ENCODE data around the gene BEST3. TPM values are rescaled to one million over a fixed set of nuclear protein-coding genes. Genes with fewer than 3 reads are reported as not detected.
"Not testable (repeated sequence)": the region's sequence is repeated elsewhere in the genome, so short reads cannot be mapped to it uniquely, and the experiment has no call there.

Gene BEST3
- total RNA-seq, 1 experiment from 2014 or later, result not detected

DNA sequence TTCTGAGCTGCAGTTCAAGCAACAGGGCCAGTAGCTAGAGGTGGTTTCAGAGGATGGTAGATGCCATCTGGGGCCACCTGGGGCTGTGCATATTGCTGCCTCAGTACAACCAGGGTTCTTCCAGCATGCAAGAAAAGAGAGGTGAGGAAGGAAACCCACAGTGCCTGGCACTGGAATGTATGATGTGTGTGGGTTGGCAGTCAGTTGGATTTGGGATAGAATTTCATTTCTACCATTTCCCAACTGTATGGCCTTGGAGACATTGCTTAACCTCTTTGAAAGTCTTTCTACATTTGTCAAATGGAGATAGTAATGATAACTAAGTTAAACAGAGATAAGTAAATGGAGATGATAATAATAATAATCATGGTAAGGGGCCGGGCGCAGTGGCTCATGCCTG is 78.2 kb downstream of the BEST3 start:
- Histone ChIP-seq H3K9me3 (replicated peaks) (no peaks in the 10 kb centered on the region), H3K4me1 (replicated peaks) (no peaks in the 10 kb centered on the region), H3K27ac (no peak overlapping the region), H3K27me3 (replicated peaks) (no peaks in the 10 kb centered on the region), H3K4me3 (no peak overlapping the region), H3K36me3 (no peaks in the 10 kb centered on the region)
- DNase-seq (ENCODE audit: low read depth in 1 of 2, low spot score in 2 of 2), result no peak

DNA sequence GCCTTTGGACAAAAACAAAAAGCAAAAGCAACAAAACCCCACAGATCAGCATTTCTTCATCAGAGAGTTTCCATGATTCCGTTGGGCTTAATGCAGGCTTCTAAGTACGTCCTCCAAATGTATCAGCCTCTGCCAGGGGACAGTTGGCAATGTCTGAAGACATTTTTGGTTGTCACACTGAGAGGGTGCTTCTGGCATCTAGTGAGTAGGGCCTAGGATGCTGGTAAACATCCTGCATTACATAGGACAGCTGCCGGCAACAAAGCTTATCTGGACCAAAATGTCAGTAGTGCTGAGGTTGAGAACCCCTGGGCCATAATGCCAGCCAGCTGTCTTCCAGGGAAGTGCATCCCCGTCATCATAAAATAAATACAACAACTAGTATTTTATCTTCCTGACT is 79.0 kb downstream of the BEST3 start:
- no peak for DNase-seq (ENCODE audit: low read depth in 1 of 2, low spot score in 2 of 2)
- H3K27me3 ChIP-seq (replicated peaks), result no peaks in the 10 kb centered on the region
- no peaks in the 10 kb centered on the region for H3K9me3 ChIP-seq (replicated peaks)
- no peak overlapping the region for H3K27ac ChIP-seq
- H3K4me1 ChIP-seq (replicated peaks), result no peaks in the 10 kb centered on the region
- H3K36me3 ChIP-seq, result no peaks in the 10 kb centered on the region
- no peak overlapping the region for H3K4me3 ChIP-seq

DNA sequence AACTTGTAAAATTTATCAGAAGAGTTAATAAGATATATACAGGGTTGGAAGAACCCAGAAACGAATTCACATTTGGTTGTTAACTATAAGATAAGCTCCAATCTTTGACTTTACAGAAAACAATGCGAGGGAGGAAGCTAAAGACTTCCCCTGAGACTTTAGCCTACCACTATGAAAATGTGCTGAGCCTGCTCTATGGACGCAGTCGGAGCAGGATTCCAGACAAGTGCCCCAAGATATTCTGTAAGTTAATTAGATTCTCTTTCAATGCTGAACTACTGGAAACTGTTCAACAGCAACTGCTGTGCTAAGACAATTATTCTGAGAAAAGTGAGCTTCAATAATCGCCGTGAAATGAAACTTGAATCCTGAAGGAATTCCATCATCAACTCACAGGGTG is 80.1 kb downstream of the BEST3 start:
- no peaks in the 10 kb centered on the region for H3K27me3 ChIP-seq (replicated peaks)
- H3K4me3 ChIP-seq, result no peak overlapping the region
- H3K36me3 ChIP-seq, result no peaks in the 10 kb centered on the region
- no peaks in the 10 kb centered on the region for H3K4me1 ChIP-seq (replicated peaks)
- DNase-seq (ENCODE audit: low read depth in 1 of 2, low spot score in 2 of 2), result no peak
- no peak overlapping the region for H3K27ac ChIP-seq
- no peaks in the 10 kb centered on the region for H3K9me3 ChIP-seq (replicated peaks)

- Histone ChIP-seq H3K27ac (no peak overlapping the region), H3K9me3 (replicated peaks) (no peaks in the 10 kb centered on the region), H3K36me3 (no peaks in the 10 kb centered on the region), H3K4me1 (replicated peaks) (no peaks in the 10 kb centered on the region), H3K4me3 (no peak overlapping the region), H3K27me3 (replicated peaks) (no peaks in the 10 kb centered on the region; the same call in 1 of the 2 replicates)
- DNase-seq (ENCODE audit: low read depth in 1 of 2, low spot score in 2 of 2), result no peak
Measured at GRCh38 chr12:69616025-69616424, 83.1 kb downstream of the BEST3 start.

- Histone ChIP-seq H3K27me3 (replicated peaks) (peaks cover 6% of the 10 kb centered on the region), H3K27ac (no peak overlapping the region), H3K9me3 (replicated peaks) (no peaks in the 10 kb centered on the region), H3K36me3 (no peaks in the 10 kb centered on the region), H3K4me3 (no peak overlapping the region), H3K4me1 (replicated peaks) (0 out of 2 replicates have a peak, but pooled peaks cover 4% of the 10 kb centered on the region)
- DNase-seq (ENCODE audit: low read depth in 1 of 2, low spot score in 2 of 2), result no peak
Measured at GRCh38 chr12:69613351-69613750, 85.8 kb downstream of the BEST3 start.

DNA sequence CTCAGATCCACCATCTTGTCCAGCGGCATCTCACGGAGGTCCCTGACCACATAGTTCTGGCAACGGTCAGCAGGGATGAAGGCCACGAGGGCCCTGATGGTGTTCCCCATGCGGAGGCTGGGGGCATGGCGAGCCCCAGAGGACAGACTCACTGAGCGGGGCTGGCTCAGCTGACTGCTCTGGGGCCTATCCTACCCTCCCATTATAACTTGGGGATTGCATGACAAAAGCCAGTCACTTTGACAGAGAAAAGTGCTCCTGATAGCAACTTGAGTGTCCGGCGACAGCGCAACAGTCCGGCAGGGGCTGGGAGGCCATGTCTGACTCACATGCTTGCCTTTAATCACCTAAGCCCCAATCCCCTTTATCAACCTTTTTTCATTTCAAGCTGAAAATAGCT is 88.4 kb downstream of the BEST3 start, which contains the start of gene LRRC10:
LRRC10 (minus strand) TSS at position 179 of the 400 bp plus-strand sequence; CDS start at position 110, 69 bp downstream.
- H3K4me3 ChIP-seq, result no peak within 1 kb of the TSS

GRCh38 chr12:69610126-69610525 is 89.0 kb downstream of the BEST3 start:
- Histone ChIP-seq H3K4me3 (no peak overlapping the region), H3K27ac (no peak overlapping the region)
- DNase-seq (ENCODE audit: low read depth in 1 of 2, low spot score in 2 of 2), result no peak

More for the DNA sequence above, 88.4 kb downstream of the BEST3 start, which contains the start of gene LRRC10:
- Histone ChIP-seq H3K9me3 (replicated peaks) (no peaks in the 10 kb centered on the region), H3K27me3 (replicated peaks) (peaks cover 6% of the 10 kb centered on the region), H3K36me3 (no peaks in the 10 kb centered on the region), H3K27ac (no peak within 1 kb of the TSS), H3K4me1 (replicated peaks) (0 out of 2 replicates have a peak, but pooled peaks cover 4% of the 10 kb centered on the region)
- no peak for DNase-seq (ENCODE audit: low read depth in 1 of 2, low spot score in 2 of 2)

DNA sequence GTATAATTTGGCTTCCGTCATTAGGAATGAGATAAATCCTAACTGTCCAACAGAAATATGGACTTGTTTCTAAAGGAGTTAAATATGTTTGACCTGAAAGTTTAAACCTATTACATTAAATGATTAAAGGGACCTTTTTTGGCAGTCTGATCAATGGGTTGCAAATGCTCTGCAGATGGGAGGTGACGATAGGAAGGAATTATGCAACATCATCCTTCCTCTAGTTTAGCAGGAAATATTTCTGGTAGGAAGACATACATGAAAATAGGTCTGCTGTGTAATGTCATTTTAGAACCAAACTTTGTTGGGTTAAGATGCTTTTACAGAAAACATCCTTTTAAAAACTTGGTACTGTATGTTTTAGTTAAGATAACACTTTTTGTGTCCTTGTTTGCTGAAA is 91.0 kb downstream of the BEST3 start:
- no peaks in the 10 kb centered on the region for H3K9me3 ChIP-seq (replicated peaks)
- H3K27ac ChIP-seq, result no peak overlapping the region
- H3K4me1 ChIP-seq (replicated peaks), result 0 out of 2 replicates have a peak, but pooled peaks cover 4% of the 10 kb centered on the region
- H3K27me3 ChIP-seq (replicated peaks), result peaks cover 6% of the 10 kb centered on the region; the same call in 1 of the 2 replicates
- H3K4me3 ChIP-seq, result no peak overlapping the region
- H3K36me3 ChIP-seq, result peaks cover 4% of the 10 kb centered on the region
- DNase-seq (ENCODE audit: low read depth in 1 of 2, low spot score in 2 of 2), result no peak

More at GRCh38 chr12:69610126-69610525, 89.0 kb downstream of the BEST3 start:
- peaks cover 6% of the 10 kb centered on the region for H3K27me3 ChIP-seq (replicated peaks)
- H3K36me3 ChIP-seq, result no peaks in the 10 kb centered on the region
- H3K4me1 ChIP-seq (replicated peaks), result 0 out of 2 replicates have a peak, but pooled peaks cover 4% of the 10 kb centered on the region
- H3K9me3 ChIP-seq (replicated peaks), result no peaks in the 10 kb centered on the region

DNA sequence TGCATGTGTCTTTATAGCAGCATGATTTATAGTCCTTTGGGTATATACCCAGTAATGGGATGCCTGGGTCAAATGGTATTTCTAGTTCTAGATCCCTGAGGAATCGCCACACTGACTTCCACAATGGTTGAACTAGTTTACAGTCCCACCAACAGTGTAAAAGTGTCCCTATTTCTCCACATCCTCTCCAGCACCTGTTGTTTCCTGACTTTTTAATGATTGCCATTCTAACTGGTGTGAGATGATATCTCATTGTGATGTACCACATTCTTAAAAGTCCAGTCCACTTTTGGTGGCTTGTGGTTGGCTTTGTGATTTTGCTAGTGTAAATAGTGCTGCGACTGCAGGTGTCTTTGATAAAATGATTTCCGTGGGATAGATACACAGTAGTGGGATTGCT is 94.8 kb downstream of the BEST3 start:
- not testable (repeated sequence) for H3K9me3 ChIP-seq (replicated peaks); H3K4me1 ChIP-seq (replicated peaks); H3K4me3 ChIP-seq; H3K27ac ChIP-seq; H3K27me3 ChIP-seq (replicated peaks); DNase-seq (ENCODE audit: low read depth in 1 of 2, low spot score in 2 of 2)
- peaks cover 39% of the 10 kb centered on the region for H3K36me3 ChIP-seq

Other genes with a start within 250 kb of the BEST3 start
- gene FRS2, start 228.9 kb downstream of the BEST3 start, total RNA-seq (2014; rRNA removed; shearing (Covaris generic)), result 41.3 and 87.5 TPM in 2 replicates
- gene CCT2, start 113.8 kb downstream of the BEST3 start, total RNA-seq (2014; rRNA removed; shearing (Covaris generic)), result 365 and 382 TPM in 2 replicates
- not detected in 2 replicates for gene LRRC10, start 88.4 kb downstream of the BEST3 start, total RNA-seq (2014; rRNA removed; shearing (Covaris generic))
- 8.6 and 20.0 TPM in 2 replicates for gene RAB3IP, start 39.6 kb upstream of the BEST3 start, total RNA-seq (2014; rRNA removed; shearing (Covaris generic))
- gene MYRFL, start 125.9 kb upstream of the BEST3 start, total RNA-seq (2014; rRNA removed; shearing (Covaris generic)), result not detected in 2 replicates